ENCODE measurements around the gene THRSP.
"Not testable (repeated sequence)": the region's sequence is repeated elsewhere in the genome, so short reads cannot be mapped to it uniquely, and the experiment has no call there.

Gene THRSP

GRCh38 chr11:78063440-78064181, at the start of gene THRSP:
THRSP (plus strand) TSS chr11:78063861; CDS start chr11:78063882, 21 bp downstream.
- DNase-seq (ENCODE audit: low spot score): no peak

DNA sequence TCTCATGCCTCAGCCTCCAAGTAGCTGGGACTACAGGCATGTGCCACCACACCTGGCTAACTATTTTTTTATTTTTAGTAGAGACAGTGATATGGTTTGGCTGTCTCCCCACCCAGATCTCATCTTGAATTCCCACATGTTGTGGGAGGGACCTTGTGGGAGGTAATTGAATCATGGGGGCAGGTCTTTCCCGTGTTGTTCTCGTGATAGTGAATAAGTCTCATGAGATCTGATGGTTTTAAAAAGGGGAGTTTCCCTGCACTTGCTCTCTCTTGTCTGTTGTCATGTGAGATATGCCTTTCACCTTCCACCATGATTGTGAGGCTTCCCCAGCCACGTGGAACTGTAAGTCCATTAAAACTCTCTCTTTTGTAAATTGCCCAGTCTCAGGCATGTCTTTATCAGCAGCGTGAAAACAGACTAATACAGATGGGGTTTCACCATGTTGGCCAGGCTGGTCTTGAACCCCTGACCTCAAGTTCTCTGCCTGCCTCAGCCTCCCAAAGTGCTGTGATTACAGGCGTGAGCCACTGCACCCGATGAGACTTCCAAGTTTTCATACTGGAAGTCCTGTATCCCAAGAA, 48.6 kb upstream of the THRSP start:
- not testable (repeated sequence) for DNase-seq (ENCODE audit: low spot score)

DNA sequence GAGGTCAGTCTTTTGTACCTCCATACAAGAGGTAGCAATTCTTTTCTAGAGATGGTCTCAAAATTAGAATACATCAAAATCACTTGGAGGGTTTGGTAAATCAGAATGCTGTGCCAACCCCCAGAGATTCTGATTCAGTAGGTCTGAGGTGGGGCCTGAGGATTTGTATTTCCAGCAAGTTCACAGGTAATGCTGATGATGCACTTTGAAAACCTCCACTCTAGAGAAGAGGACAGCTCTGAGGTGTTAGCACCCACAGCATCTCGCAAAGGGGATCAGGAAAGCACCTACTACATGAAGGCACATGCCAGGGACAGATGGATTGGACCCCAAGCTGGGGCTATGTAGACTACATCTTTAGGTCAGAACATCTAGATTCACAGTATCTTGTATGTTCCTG, 47.8 kb upstream of the THRSP start:
- DNase-seq (ENCODE audit: low spot score): no peak

DNA sequence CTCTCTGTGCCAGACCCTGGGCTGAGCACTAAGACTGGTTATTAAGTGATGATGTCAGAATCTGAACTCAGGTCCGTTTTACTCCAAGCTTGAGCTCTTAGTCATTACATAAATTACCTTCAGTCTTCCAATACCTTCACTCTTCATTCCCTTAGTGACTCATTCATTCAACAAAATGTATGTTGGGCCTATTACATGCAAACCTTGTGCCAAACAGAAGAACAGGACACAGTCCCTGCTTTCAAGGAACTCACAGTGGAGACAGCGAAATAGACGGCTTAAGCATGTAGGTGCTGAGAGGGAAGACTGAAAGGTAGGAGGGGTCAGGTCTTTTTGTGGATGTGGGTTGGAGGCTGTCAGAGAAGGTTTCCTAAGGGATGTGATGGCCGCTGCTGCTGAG, 43.9 kb upstream of the THRSP start:
- no peak for DNase-seq (ENCODE audit: low spot score)

- DNase-seq (ENCODE audit: low spot score): no peak
Measured at GRCh38 chr11:78020246-78020645, 43.4 kb upstream of the THRSP start.

GRCh38 chr11:78021611-78022010, 42.0 kb upstream of the THRSP start:
- DNase-seq (ENCODE audit: low spot score): no peak

- peak; percentile 75 for DNase-seq (ENCODE audit: low spot score)
Measured at GRCh38 chr11:78022397-78023396, 41.0 kb upstream of the THRSP start, which contains the start of gene KCTD14. KCTD14 (minus strand) TSS chr11:78023276; CDS start chr11:78023249, 27 bp downstream.

- no peak for DNase-seq (ENCODE audit: low spot score)
Measured at GRCh38 chr11:78023426-78023825, 40.2 kb upstream of the THRSP start.

DNA sequence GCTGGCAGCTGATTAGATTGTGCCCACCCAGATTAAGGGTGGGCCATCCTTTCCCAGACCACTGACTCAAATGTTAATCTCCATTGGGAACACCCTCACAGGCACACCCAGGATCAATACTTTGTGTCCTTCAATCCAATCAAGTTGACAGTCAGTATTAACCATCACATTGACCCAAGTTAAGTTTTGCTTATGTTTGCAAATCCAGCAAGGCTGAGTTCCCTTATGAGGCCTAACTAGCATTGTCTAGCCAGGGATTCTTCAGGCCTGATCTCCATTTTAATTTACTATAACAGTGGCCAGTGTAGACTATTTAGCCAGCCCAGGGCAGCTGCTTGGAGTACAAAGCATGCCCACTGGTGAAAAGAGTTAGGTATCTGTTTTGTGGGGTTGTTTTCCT, 38.3 kb upstream of the THRSP start:
- DNase-seq (ENCODE audit: low spot score): no peak

DNA sequence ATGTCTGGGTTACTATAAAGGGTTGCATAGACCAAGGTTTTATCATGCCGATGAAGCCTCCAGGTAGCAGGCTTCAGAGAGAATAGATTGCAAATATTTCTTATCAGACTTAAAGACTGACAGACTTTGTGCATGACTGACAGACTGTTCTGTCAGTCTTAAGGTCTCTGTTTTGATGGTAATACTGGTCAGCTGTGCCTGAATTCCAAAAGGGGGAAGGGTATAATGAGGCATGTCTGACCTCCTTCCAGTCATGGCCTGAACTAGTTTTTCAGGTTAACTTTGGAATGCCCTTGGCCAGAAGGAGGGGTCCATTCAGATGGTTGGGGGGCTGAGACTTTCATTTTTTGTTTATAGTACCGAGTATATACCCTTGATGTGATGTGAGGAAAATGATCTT, 35.9 kb upstream of the THRSP start:
- no peak for DNase-seq (ENCODE audit: low spot score)

DNA sequence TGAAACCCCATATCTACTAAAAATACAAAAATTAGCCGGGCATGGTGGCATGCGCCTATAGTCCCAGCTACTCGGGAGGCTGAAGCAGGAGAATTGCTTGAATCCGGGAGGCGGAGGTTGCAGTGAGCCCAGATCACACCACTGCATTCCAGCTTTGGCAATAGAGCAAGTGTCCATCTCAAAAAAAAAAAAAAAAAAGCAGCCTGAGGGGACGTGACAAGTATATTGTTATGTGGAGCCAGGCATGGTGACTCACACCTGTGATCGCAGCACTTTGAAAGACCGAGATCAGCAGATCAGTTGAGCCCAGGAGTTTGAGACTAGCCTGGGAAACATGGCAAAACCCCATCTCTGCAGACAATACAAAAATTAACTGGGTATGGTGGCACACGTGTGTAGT, 35.2 kb upstream of the THRSP start:
- DNase-seq (ENCODE audit: low spot score): not testable (repeated sequence)

DNA sequence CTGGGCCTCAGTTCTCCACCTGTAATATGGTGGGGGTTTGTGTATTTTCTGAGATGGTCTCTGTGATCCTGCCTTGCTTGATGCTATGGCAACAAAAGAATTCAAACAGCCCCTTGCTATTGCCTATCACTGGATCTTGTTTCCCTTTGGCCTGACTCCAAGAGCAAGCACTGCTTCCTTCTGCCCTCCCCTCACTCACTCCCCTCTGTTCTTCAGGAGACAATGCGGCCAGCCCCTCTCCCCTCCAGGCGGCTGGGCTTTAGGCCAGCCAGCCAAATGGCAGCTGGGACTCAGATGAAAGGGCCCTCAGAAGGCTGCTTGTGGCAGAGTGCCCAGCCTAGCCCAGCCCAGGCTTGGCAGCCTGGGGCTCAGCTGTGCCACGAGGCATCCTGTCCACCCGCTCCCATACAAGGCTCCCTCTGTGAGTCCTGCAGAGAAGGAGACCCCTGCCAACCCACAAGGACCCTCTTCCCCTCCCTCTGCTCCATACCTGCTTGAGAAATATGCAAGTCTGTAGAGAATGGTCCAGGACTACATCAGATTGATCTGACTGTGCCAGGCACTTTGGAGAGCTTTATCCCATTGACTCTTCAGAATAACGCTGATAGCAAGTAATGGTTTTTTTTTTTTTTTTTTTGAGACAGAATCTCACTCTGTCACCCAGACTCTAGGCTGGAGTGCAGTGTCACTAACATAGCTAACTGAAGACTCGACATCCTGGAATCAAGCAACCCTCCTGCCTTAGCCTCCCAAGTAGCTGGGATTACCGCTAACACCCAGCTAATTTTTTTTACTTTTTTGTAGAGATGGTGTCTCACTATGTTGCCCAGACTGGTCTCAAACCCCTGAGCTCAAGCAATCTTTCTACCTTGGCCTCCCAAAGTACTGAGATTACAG, 33.0 kb upstream of the THRSP start:
- peak; percentile 88 for DNase-seq (ENCODE audit: low spot score)

DNA sequence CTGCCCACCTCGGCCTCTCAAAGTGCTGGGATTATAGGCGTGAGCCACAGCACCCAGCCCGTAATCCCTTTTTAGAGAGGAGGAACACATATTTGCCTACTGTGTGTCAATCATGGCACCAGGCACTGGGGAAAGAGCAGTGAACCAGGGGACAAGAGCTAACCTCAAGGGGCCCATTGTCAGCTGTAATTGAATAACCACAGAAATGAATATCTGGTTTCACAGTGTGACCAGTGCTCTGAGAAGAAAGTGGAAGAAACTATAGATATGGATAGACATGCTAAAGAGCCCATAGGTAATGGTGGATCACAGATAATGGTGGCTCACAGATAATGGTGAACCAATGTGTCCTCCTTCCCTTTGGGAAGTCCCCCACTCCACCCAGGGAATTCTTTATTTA, 32.0 kb upstream of the THRSP start:
- no peak for DNase-seq (ENCODE audit: low spot score)

DNA sequence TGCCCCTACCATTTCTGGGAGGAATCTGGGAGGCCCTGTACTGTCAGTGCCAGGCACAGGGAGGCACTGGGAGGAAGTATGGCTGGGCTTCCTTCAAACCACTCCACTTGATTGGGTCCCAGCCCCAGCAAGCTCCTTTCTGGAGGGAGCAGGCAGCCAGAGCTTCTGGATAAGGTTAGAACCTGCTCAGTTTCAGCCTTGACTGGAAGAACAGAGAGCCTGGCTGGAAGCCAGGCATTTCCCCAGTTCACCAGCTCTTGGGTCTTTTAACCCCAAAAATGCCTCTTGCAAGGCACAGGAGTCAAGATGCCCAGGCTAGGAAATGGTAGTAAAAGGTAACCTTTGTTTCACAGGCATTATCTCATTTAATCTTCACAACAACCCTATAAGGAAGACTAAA, 31.6 kb upstream of the THRSP start:
- no peak for DNase-seq (ENCODE audit: low spot score)

DNA sequence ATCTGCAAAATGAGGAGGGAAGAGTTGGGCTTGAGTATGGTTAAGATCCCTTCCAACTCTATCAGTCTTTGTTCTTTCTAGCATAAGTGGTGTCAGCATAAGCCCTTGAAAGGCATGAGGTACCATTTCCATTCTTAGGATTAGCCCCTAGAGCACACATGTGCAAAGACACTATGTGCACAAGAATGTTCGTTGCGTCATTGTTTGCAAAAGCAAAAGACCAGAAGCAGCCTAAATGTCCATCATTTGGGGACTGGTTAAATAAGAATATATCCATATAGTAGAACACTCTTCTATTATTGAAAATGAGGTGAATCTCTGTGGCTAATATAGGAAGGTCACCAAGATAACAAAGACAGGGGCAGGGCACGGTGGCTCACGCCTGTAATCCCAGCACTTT, 30.6 kb upstream of the THRSP start:
- no peak for DNase-seq (ENCODE audit: low spot score)

- no peak for DNase-seq (ENCODE audit: low spot score)
Measured at GRCh38 chr11:78034623-78035022, 29.0 kb upstream of the THRSP start.

- no peak for DNase-seq (ENCODE audit: low spot score)
Measured at GRCh38 chr11:78036313-78036712, 27.3 kb upstream of the THRSP start.

DNA sequence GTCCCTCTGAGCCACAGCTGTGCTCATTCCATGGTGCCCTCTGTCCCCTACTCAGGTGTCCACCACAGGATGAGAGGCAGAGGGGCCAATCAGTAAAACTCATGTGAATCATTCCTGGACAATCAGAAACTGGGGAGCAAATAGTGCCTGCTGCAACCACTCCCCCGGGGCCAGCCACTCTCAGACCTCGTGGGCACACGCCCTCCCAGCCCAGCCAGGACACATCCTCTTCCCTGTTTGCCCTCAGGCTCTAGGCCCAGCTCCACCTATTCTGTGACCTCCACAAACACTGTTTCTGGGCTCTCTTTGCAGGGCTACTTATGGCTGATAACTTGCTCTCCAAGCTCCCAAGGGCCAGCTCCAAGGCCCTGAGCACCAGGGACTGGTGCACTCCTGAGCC, 26.6 kb upstream of the THRSP start:
- no peak for DNase-seq (ENCODE audit: low spot score)

DNA sequence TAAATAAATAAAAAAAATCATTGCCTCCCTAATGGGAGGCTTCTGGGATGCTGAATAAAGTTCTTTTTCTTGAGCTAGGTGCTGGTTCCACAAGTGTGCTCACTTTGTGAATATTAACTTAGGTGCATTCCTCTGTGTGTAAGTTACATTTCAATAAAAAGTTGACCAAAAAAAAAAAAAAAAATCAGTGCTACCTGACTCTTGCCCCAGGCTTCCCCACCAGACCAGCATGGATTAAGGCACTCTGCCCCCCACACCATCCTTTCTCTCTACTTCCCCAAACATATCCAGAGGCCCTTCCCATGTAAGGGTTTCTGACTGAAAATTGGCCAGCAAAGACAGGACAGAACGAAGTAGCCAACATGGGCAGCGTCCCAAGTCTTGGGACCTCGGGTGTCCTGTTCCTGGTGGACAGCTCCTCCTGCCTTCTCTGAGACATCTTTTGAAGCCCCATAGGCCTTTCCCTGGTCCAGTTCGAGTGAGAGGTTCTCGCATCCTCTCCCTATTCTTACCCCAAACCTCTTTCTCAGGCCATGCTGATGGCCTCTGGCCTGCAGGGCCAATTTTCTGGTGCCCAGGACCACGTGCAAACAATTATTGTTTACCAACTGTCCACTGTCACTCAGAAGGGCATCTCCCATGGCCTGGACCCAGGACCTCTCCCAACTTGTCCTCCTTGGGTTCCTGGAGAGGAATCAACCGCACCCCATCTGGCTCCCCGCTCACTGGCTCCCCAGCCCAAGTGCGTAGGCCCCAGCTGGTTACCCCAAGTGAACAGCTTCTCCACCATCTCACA, 25.6 kb upstream of the THRSP start:
- no peak for DNase-seq (ENCODE audit: low spot score)

DNA sequence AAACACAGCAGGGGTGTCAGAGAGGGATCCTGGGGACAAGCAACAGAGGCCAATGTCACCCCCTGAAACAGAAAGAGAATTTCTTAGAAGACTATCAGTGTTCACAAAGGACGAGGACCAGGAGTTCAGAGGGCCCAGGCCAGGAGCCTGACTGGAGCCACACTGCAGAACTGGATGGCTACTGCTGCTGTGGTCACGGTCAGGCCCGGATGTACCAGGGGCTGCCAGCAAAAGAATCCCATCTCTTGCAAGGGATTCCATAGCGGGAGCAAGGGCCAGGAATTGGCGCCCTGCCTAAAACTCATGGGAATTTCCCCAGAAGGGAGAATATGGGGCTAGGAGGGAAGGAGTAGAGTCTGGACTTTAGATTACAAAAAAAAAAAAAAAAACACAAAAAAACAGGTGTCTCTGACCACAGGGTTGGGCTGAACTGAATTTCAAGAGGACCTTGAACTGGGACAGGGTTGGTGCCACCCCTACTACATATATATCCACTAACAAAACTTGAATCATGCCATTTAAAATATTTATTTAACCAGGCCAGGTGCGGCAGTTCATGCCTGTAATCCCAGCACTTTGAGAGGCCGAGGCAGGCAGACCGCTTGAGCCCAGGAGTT, 24.9 kb upstream of the THRSP start:
- DNase-seq (ENCODE audit: low spot score): no peak
